ENCODE data around the gene NPAS3. TPM values are rescaled to one million over a fixed set of nuclear protein-coding genes. Genes with fewer than 3 reads are reported as not detected.

NPAS3 gene
- total and polyA plus RNA-seq, 2 donors (not counting 3 experiments of a cell fraction or from before 2014, with no cell fraction given), result 0.10 to 0.13 TPM

DNA sequence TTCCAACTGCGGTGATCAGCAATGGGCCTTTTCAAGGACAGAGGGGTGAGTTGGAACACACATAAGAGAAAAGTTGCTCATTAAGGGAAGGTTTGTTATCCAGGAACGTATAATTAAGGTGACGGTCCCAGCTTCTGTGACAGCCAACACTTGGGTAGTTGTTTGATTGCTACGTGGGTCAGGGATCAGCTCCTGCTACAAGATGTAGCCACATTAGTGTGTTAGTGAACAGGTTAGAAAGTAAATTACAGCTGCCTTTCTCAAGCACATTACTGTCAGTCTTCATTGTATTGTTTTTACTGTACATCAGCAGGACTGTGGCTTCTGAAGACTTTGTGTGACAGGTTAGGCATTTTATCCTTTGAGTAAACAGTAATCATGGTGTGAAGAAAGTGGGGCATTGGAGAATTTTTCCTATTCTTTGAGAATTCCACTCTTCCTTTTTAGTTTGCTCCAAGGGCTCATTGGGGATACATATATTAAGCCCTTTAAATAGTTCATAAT lies 781.7 kb downstream of the NPAS3 start:
- FAIRE-seq, result no peak
- Histone ChIP-seq H3K9ac (replicated peaks; ENCODE audit: extremely low read depth, insufficient read depth, low read length) (no peak overlapping the region), H3K36me3 (ENCODE audit: control insufficient read depth in 2 of 2, extremely low read depth in 1 of 2, insufficient read depth in 2 of 2, low read length in 2 of 2) (no peaks in the 10 kb centered on the region), H3K79me2 (ENCODE audit: control insufficient read depth, insufficient read depth, low read length) (no peaks in the 10 kb centered on the region), H3K4me1 (ENCODE audit: control insufficient read depth, extremely low read depth, insufficient read depth, low read length) (no peaks in the 10 kb centered on the region), H3K4me2 (ENCODE audit: insufficient read depth, low read length) (no peak overlapping the region), H3K27ac (ENCODE audit: insufficient read depth, low read depth, low read length) (no peak overlapping the region), H4K20me1 (replicated peaks; ENCODE audit: control insufficient read depth, extremely low read depth, insufficient read depth, low read length) (no peaks in the 10 kb centered on the region), H2AFZ (ENCODE audit: low read depth, low read length) (no peak overlapping the region), H3K27me3 (ENCODE audit: control insufficient read depth in 2 of 2, insufficient read depth in 2 of 2, low read length in 2 of 2) (no peaks in the 10 kb centered on the region), H3K9me1 (replicated peaks; ENCODE audit: control insufficient read depth, extremely low read depth, insufficient read depth, low read length) (no peaks in the 10 kb centered on the region), H3K4me3 (replicated peaks in 1 of 3; ENCODE audit: insufficient read depth in 1 of 3, low read depth in 1 of 3, low read length in 3 of 3) (no peak overlapping the region), H3K9me3 (replicated peaks; ENCODE audit: control insufficient read depth, insufficient read depth, low read length) (no peaks in the 10 kb centered on the region)
- no peak for TF ChIP-seq EZH2 (IDR thresholded peaks at IDR 0.05; ENCODE audit: borderline replicate concordance, low read depth, low read length, severe bottlenecking)
- CTCF ChIA-PET, result interaction anchor here (0.6 to 1.2 kb wide), 2 partner anchors 9 to 11 kb away, joined by 3 read pairs; no protein-coding TSS in a partner anchor
- dilution Hi-C loops (cut with MboI; ENCODE audit: extremely low pct_ligation_motif_present, low sequenced_read_pairs) (no loop called here), intact Hi-C loops (cut with micrococcal nuclease) (no loop called here)
- POLR2A ChIA-PET, result no interaction called here
- BruUV-seq (replicated peaks), result no TSS peak
- DNase-seq (ENCODE audit: low read depth, low spot score), result no peak

DNA sequence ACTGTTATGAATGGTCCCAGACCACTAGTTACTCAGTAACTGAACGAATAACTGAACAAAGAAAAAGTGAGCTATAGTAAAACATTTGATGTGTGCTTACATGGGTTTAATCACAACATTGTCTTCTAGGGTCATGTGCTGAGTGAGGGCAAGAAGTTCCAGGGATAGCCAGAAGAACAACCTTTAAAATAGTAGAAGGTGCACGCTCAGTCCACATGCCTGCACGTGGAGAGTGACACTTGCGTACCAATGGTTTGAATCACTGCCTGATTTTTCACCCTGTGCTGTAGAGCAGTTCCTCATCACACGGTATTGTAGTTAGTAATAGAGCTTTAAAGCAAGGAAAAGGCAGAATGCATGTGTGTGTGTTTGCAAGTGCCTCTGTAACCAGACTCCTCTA lies 788.0 kb downstream of the NPAS3 start:
- no peaks in the 10 kb centered on the region for H3K4me1 ChIP-seq (ENCODE audit: control insufficient read depth, extremely low read depth, insufficient read depth, low read length)
- H4K20me1 ChIP-seq (replicated peaks; ENCODE audit: control insufficient read depth, extremely low read depth, insufficient read depth, low read length), result no peaks in the 10 kb centered on the region
- no peak overlapping the region for H3K4me2 ChIP-seq (ENCODE audit: insufficient read depth, low read length)
- H3K9me1 ChIP-seq (replicated peaks; ENCODE audit: control insufficient read depth, extremely low read depth, insufficient read depth, low read length), result no peaks in the 10 kb centered on the region
- no peaks in the 10 kb centered on the region for H3K79me2 ChIP-seq (ENCODE audit: control insufficient read depth, insufficient read depth, low read length)
- DNase-seq (ENCODE audit: low read depth, low spot score) (no peak), FAIRE-seq (no peak)
- no peak overlapping the region for H3K9ac ChIP-seq (replicated peaks; ENCODE audit: extremely low read depth, insufficient read depth, low read length)
- dilution Hi-C loops (cut with MboI; ENCODE audit: extremely low pct_ligation_motif_present, low sequenced_read_pairs), result no loop called here
- ChIA-PET POLR2A (no interaction called here), CTCF (no interaction called here)
- TF ChIP-seq MYC (IDR thresholded peaks at IDR 0.05; ENCODE audit: low read depth, low read length) (no peak), GATA2 (IDR thresholded peaks at IDR 0.05; ENCODE audit: insufficient read depth, insufficient read length, low read depth, low read length) (no peak), POLR2AphosphoS5 (IDR thresholded peaks at IDR 0.05; ENCODE audit: insufficient read depth, low read depth, low read length) (no peak), FOS (IDR thresholded peaks at IDR 0.05; ENCODE audit: borderline replicate concordance, insufficient read depth, low read length) (no peak), EZH2 (IDR thresholded peaks at IDR 0.05; ENCODE audit: borderline replicate concordance, low read depth, low read length, severe bottlenecking) (no peak), POLR2A (IDR thresholded peaks at IDR 0.05; ENCODE audit: low read depth, low read length) (no peak), JUN (IDR thresholded peaks at IDR 0.05; ENCODE audit: borderline replicate concordance, insufficient read depth, insufficient read length, low read depth) (no peak)
- TF ChIP-seq, protein P1, sequence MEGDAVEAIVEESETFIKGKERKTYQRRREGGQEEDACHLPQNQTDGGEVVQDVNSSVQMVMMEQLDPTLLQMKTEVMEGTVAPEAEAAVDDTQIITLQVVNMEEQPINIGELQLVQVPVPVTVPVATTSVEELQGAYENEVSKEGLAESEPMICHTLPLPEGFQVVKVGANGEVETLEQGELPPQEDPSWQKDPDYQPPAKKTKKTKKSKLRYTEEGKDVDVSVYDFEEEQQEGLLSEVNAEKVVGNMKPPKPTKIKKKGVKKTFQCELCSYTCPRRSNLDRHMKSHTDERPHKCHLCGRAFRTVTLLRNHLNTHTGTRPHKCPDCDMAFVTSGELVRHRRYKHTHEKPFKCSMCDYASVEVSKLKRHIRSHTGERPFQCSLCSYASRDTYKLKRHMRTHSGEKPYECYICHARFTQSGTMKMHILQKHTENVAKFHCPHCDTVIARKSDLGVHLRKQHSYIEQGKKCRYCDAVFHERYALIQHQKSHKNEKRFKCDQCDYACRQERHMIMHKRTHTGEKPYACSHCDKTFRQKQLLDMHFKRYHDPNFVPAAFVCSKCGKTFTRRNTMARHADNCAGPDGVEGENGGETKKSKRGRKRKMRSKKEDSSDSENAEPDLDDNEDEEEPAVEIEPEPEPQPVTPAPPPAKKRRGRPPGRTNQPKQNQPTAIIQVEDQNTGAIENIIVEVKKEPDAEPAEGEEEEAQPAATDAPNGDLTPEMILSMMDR (IDR thresholded peaks at IDR 0.05; ENCODE audit: extremely low read depth in 1 of 2, insufficient read depth in 1 of 2, low read depth in 1 of 2, low read length in 2 of 2), result no peak
- TF ChIP-seq, protein P2, sequence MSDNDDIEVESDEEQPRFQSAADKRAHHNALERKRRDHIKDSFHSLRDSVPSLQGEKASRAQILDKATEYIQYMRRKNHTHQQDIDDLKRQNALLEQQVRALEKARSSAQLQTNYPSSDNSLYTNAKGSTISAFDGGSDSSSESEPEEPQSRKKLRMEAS (IDR thresholded peaks at IDR 0.05; ENCODE audit: insufficient read depth, insufficient read length), result no peak
- H3K4me3 ChIP-seq (replicated peaks in 1 of 3; ENCODE audit: insufficient read depth in 1 of 3, low read depth in 1 of 3, low read length in 3 of 3), result no peak overlapping the region
- no peaks in the 10 kb centered on the region for H3K9me3 ChIP-seq (replicated peaks; ENCODE audit: control insufficient read depth, insufficient read depth, low read length)
- no peak overlapping the region for H3K27ac ChIP-seq (ENCODE audit: insufficient read depth, low read depth, low read length)
- H3K27me3 ChIP-seq (ENCODE audit: control insufficient read depth in 2 of 2, insufficient read depth in 2 of 2, low read length in 2 of 2), result no peaks in the 10 kb centered on the region
- no peaks in the 10 kb centered on the region for H3K36me3 ChIP-seq (ENCODE audit: control insufficient read depth in 2 of 2, extremely low read depth in 1 of 2, insufficient read depth in 2 of 2, low read length in 2 of 2)
- intact Hi-C loops (cut with micrococcal nuclease), result no loop called here
- BruUV-seq (replicated peaks), result no TSS peak
- H2AFZ ChIP-seq (ENCODE audit: low read depth, low read length), result no peak overlapping the region

Data from endothelial cell of umbilical vein (primary cell).